Stomach (tissue), 4 donors: ENCODE measurements around the gene SIRT1.

Experiments
- CTCF ChIP-seq, 7 experiments: fragments of 450-650 bp in 4 of 7; fragments of 200-600 bp in 3 of 7; sonication (generic) in 3 of 7; IDR thresholded peaks; one replicate each; pipeline ENCODE4 v1.5.1; 2016 to 2019; ENCODE audit warnings: antibody characterized with exemption in 7 of 7, control low read depth in 2 of 7, mild to moderate bottlenecking in 1 of 7
- EP300 ChIP-seq: sonication (generic); formaldehyde crosslinking; IDR thresholded peaks from one replicate; pipeline ENCODE4 v1.6.1; 2017; ENCODE audit warnings: antibody characterized with exemption
- POLR2A ChIP-seq, 4 donors: fragments of 450-650 bp; IDR thresholded peaks; one replicate each; pipeline ENCODE4 v1.6.1; 2016; ENCODE audit warnings: antibody characterized with exemption in 4 of 4, control low read depth in 2 of 4, mild to moderate bottlenecking in 1 of 4, moderate library complexity in 1 of 4
- POLR2AphosphoS5 ChIP-seq, 3 donors: sonication (generic); formaldehyde crosslinking; IDR thresholded peaks; one replicate each; pipeline ENCODE4 v1.6.1; 2016; ENCODE audit warnings: antibody characterized with exemption in 3 of 3

- TF ChIP-seq CTCF (IDR thresholded peaks at IDR 0.05) = no peak
- TF ChIP-seq POLR2A (IDR thresholded peaks at IDR 0.05) = no peak
- no peak for TF ChIP-seq POLR2AphosphoS5 (IDR thresholded peaks at IDR 0.05)
- TF ChIP-seq EP300 = no peak
These were observed 19.1 kb downstream of the SIRT1 start for GRCh38 chr10:67903581-67903980.
